Upper lobe of left lung (tissue), 4 donors: ENCODE measurements around the gene OGFOD3.

Experiments used
- CTCF ChIP-seq, 6 experiments: fragments of 450-650 bp in 4 of 6; fragments of 200-600 bp in 2 of 6; sonication (generic) in 2 of 6; IDR thresholded peaks; one replicate each; pipeline ENCODE4 v1.5.1; 2016 to 2019; ENCODE audit warnings: antibody characterized with exemption in 6 of 6
- EP300 ChIP-seq, 4 donors: sonication (generic); formaldehyde crosslinking; IDR thresholded peaks; one replicate each; pipeline ENCODE4 v1.5.1; 2017; ENCODE audit warnings: antibody characterized with exemption in 4 of 4, control low read depth in 2 of 4
- POLR2A ChIP-seq, 4 donors: fragments of 450-650 bp; IDR thresholded peaks; one replicate each; pipeline ENCODE4 v1.5.1; 2016 to 2017; ENCODE audit warnings: antibody characterized with exemption in 4 of 4, mild to moderate bottlenecking in 2 of 4

GRCh38 chr17:82375359-82376041 is 42.9 kb downstream of the OGFOD3 start:
- no peak for TF ChIP-seq CTCF (IDR thresholded peaks at IDR 0.05)
- no peak for TF ChIP-seq POLR2A (IDR thresholded peaks at IDR 0.05)
- no peak for TF ChIP-seq EP300 (IDR thresholded peaks at IDR 0.05)
